Activated naive CD8-positive, alpha-beta T cell treated with anti-CD3 and anti-CD28 coated beads for 36 hours (primary cell): ENCODE data around the gene DNAAF2. TPM values are rescaled to one million over a fixed set of nuclear protein-coding genes. Genes with fewer than 3 reads are reported as not detected.
"Not testable (repeated sequence)": the region's sequence is repeated elsewhere in the genome, so short reads cannot be mapped to it uniquely, and the experiment has no call there.

Experiments used
- DNase-seq: peaks from one replicate; pipeline ENCODE4 v3.0.0; 2021
- H3K27ac Mint-ChIP-seq: one replicate; pipeline ENCODE4 v1.8.0; 2022; ENCODE audit warnings: mild to moderate bottlenecking, moderate library complexity, mixed read lengths
- H3K27me3 Mint-ChIP-seq: one replicate; pipeline ENCODE4 v1.8.0; 2022; ENCODE audit warnings: mild to moderate bottlenecking, mixed read lengths
- H3K36me3 Mint-ChIP-seq: one replicate; pipeline ENCODE4 v1.8.0; 2021; ENCODE audit warnings: mild to moderate bottlenecking, mixed read lengths
- H3K4me1 Mint-ChIP-seq: one replicate; pipeline ENCODE4 v1.8.0; 2021; ENCODE audit warnings: mixed read lengths
- H3K4me3 Mint-ChIP-seq: one replicate; pipeline ENCODE4 v1.8.0; 2022; ENCODE audit warnings: mild to moderate bottlenecking, moderate library complexity, mixed read lengths
- H3K9me3 Mint-ChIP-seq: one replicate; pipeline ENCODE4 v1.8.0; 2022; ENCODE audit warnings: mixed read lengths
- total RNA-seq, 2 experiments: library from RNA; stranded (reverse); gene quantifications; one replicate each; pipeline ENCODE4 v1.2.3, GENCODE V29; 2021

The DNAAF2 gene
- total RNA-seq, 2 experiments from 2014 or later: 15.5 to 15.6 TPM

DNA sequence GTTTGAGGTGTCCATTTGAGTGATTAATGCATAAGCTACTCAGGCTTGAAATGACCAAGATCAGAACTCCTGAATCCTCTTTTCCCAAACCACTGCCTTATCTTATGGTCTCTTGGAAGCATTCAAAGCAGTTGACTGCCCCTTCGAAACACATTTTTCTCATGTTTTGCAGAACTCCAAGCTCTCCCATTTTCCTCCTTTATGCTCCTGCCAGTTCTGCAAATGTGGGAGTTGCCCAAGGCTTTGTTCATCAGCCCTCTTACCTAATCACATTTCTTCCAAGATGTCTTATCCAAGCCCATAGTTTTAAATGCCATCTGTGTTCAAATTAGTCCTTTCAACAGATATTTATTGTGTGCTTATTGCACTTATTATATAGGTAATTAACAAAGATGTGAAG, 1.8 kb upstream of the DNAAF2 start:
- Mint-ChIP-seq H3K4me1 (peaks cover 46% of the 10 kb centered on the region), H3K27ac (peak overlapping the region; percentile 43), H3K4me3 (peak overlapping the region; percentile 71), H3K27me3 (no peaks in the 10 kb centered on the region), H3K9me3 (no peaks in the 10 kb centered on the region), H3K36me3 (peaks cover 61% of the 10 kb centered on the region)
- no peak for DNase-seq

GRCh38 chr14:49633640-49634546, 1.2 kb downstream of the DNAAF2 start:
- Mint-ChIP-seq H3K27ac (peak overlapping the region; percentile 95), H3K27me3 (no peaks in the 10 kb centered on the region), H3K4me1 (peaks cover 38% of the 10 kb centered on the region), H3K36me3 (peaks cover 64% of the 10 kb centered on the region), H3K4me3 (peak overlapping the region; percentile 98), H3K9me3 (no peaks in the 10 kb centered on the region)
- peak; percentile 96 for DNase-seq

DNA sequence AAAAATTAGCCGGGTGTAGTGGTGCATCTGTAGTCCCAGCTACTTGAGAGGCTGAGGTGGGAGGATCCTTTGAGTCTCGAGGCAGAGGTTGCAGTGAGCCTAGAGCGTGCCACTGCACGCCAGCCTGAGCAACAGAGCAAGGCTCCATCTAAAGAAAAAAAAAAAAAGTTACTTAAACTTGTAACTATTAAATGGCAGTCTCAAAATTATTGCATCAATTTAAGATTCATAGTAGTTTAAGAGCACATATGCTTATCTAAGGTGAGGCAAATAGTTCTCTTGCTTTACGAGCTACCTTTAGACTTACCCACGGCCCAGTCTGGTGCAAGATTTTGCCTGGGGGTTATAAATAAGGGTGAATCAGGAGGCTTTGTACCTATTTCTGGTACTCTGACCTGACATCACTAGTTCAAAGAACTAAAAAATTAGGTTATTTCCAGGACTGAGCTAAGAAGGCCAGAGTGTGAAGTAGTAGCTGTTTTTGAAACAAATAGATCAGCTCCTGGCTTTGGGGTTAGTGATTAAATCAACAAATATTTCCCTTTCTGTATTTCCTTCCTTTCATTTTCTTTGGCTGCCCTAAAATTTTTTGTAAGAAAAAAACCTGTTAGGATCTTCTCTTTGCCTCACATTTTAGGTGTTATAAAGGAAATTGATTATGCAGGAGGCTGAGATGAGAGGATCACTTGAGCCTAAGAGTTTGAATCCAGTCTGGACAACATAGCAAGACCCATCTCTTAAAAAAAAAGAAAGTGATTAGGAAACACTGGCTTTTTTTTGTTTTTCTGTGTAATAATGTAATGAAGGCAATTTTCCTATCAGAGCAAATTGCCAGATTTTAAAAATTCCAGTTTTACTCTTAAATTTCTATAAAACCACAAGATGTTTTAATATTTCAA, 10.9 kb downstream of the DNAAF2 start:
- Mint-ChIP-seq H3K4me1 (peaks cover 42% of the 10 kb centered on the region), H3K27me3 (no peaks in the 10 kb centered on the region), H3K36me3 (peaks cover 42% of the 10 kb centered on the region), H3K27ac (peak overlapping the region; percentile 70), H3K4me3 (peak overlapping the region; percentile 95), H3K9me3 (no peaks in the 10 kb centered on the region)
- DNase-seq: no peak

- Mint-ChIP-seq H3K27me3 (no peaks in the 10 kb centered on the region), H3K27ac (peak overlapping the region; percentile 70), H3K36me3 (peaks cover 47% of the 10 kb centered on the region), H3K4me1 (peaks cover 45% of the 10 kb centered on the region), H3K4me3 (peak overlapping the region; percentile 95), H3K9me3 (no peaks in the 10 kb centered on the region)
- DNase-seq: no peak
Measured at GRCh38 chr14:49623387-49623786, 11.7 kb downstream of the DNAAF2 start.

GRCh38 chr14:49622022-49622607, 12.9 kb downstream of the DNAAF2 start:
- DNase-seq: no peak
- peaks cover 50% of the 10 kb centered on the region for H3K4me1 Mint-ChIP-seq
- no peaks in the 10 kb centered on the region for H3K9me3 Mint-ChIP-seq
- H3K4me3 Mint-ChIP-seq: peak overlapping the region; percentile 95
- peak overlapping the region; percentile 97 for H3K27ac Mint-ChIP-seq
- no peaks in the 10 kb centered on the region for H3K27me3 Mint-ChIP-seq
- H3K36me3 Mint-ChIP-seq: peaks cover 53% of the 10 kb centered on the region

- H3K4me1 Mint-ChIP-seq: peaks cover 51% of the 10 kb centered on the region
Measured at GRCh38 chr14:49621114-49621881, 13.7 kb downstream of the DNAAF2 start.

GRCh38 chr14:49620182-49621113, 14.6 kb downstream of the DNAAF2 start, which contains the start of the genes MGAT2 and RPL36AL:
Gene MGAT2, plus strand, starts transcription at chr14:49620799. Its CDS starts 470 bp downstream, at chr14:49621269.
Gene RPL36AL, minus strand, starts transcription at chr14:49620626. Its CDS starts 1,522 bp downstream, at chr14:49619104.
- Mint-ChIP-seq H3K4me1 (peaks cover 50% of the 10 kb centered on the region), H3K4me3 (peak within 1 kb of the TSS; percentile 95), H3K27ac (peak within 1 kb of the TSS; percentile 97), H3K9me3 (no peaks in the 10 kb centered on the region), H3K27me3 (no peaks in the 10 kb centered on the region), H3K36me3 (peaks cover 54% of the 10 kb centered on the region)
- DNase-seq: peak; percentile 95

More at GRCh38 chr14:49621114-49621881, 13.7 kb downstream of the DNAAF2 start:
- no peaks in the 10 kb centered on the region for H3K9me3 Mint-ChIP-seq
- H3K27me3 Mint-ChIP-seq: no peaks in the 10 kb centered on the region
- H3K36me3 Mint-ChIP-seq: peaks cover 52% of the 10 kb centered on the region
- H3K4me3 Mint-ChIP-seq: peak overlapping the region; percentile 95
- H3K27ac Mint-ChIP-seq: peak overlapping the region; percentile 97
- peak; percentile 73 for DNase-seq

DNA sequence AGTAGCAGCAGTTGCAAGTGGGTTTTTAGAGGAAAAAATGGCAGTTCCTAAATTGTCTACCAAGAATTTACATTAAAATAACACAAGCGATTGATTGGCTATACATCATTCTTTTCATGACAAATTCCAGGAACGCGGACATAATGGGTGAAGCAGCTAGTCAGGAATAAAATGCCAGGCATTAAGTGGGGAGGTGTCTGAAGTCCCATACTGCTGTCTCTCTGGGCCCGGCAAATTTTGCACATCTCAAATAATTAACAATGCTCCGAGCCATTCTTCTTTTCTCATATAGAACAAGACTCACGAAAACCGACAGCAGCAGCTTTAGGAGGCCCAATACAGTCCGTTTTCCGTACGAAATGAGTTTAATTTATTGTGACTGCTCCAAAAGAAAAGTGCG, 15.3 kb downstream of the DNAAF2 start:
- Mint-ChIP-seq H3K36me3 (peaks cover 52% of the 10 kb centered on the region), H3K27me3 (no peaks in the 10 kb centered on the region), H3K4me1 (peaks cover 50% of the 10 kb centered on the region)

DNA sequence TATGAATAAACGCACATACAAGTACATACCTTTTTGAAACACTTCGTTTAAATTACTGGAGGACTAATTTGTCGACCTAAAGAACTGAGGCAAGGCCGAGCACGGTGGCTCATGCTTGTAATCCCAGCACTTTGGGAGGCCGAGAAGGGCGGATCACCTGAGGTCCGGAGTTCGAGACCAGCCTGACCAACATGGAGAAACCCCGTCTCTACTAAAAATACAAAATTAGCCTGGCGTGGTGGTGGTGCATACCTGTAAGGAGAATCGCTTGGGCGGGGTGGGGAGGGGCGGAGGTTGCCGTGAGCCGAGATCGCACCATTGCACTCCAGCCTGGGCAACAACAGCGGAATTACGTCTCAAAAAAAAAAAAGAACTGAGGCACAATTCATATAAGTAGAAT, 15.8 kb downstream of the DNAAF2 start:
- Mint-ChIP-seq H3K27ac (peak overlapping the region; percentile 97), H3K4me1 (peaks cover 48% of the 10 kb centered on the region), H3K36me3 (peaks cover 50% of the 10 kb centered on the region), H3K4me3 (peak overlapping the region; percentile 95)
- not testable (repeated sequence) for DNase-seq, H3K9me3 Mint-ChIP-seq, H3K27me3 Mint-ChIP-seq

More for the DNA sequence above, 15.3 kb downstream of the DNAAF2 start:
- Mint-ChIP-seq H3K9me3 (no peaks in the 10 kb centered on the region), H3K27ac (peak overlapping the region; percentile 97), H3K4me3 (peak overlapping the region; percentile 95)
- DNase-seq: no peak

DNA sequence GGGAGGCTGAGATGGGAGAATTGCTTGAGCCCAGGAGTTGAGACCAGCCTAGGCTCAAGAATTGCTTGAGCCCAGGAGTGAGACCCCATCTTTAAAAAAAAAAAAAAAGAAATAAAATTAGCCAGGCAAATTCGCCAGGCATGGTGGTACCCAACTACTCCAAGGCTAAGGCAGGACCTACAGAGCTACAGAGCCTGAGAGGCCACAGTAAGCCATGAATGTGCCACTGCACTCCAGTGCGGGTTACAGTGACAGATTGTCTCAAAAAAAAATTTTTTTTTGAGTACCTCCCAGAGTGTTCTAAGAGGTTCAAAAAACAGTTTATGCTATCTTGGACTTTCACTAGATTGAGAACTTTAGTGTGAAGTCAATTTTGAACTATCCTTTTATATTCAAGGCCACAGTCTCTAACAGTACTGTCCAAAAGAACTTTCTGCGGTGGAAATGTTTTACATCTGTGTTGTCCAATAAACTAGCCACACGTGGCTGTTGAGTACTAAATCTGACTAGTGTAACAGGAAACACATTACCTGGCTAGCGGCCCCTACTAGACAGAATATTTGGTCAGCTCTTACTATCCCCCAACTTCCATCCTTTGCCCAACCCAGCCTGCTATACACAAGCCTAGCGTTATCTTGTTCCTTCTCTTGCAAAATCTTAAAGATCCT, 17.1 kb downstream of the DNAAF2 start:
- Mint-ChIP-seq H3K9me3 (no peaks in the 10 kb centered on the region), H3K4me3 (no peak overlapping the region)
- DNase-seq: no peak

DNA sequence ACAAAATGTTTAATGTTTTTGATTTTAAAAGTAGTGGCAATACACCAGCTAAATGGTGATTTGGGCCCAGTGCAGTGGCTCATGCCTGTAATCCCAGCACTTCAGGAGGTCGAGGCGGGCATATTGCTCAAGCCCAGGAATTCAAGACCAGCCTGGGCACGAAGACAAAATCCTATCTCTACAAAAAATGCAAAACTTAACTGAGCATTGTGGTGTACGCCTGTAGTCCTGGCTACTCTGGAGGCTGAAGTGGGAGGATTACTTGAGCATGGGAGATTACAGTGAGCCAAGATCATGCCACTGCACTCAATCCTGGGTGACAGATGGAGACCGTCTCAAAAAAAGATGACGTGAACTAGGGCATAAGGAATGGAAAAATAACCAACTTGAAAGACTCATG, 19.3 kb downstream of the DNAAF2 start:
- no peaks in the 10 kb centered on the region for H3K27me3 Mint-ChIP-seq
- H3K36me3 Mint-ChIP-seq: peaks cover 40% of the 10 kb centered on the region
- H3K27ac Mint-ChIP-seq: peak overlapping the region; percentile 56
- DNase-seq: no peak
- H3K4me1 Mint-ChIP-seq: peaks cover 26% of the 10 kb centered on the region
- H3K9me3 Mint-ChIP-seq: no peaks in the 10 kb centered on the region
- H3K4me3 Mint-ChIP-seq: no peak overlapping the region

More for the DNA sequence above, 17.1 kb downstream of the DNAAF2 start:
- Mint-ChIP-seq H3K27ac (peak overlapping the region; percentile 54), H3K36me3 (peaks cover 48% of the 10 kb centered on the region), H3K4me1 (peaks cover 35% of the 10 kb centered on the region), H3K27me3 (no peaks in the 10 kb centered on the region)

DNA sequence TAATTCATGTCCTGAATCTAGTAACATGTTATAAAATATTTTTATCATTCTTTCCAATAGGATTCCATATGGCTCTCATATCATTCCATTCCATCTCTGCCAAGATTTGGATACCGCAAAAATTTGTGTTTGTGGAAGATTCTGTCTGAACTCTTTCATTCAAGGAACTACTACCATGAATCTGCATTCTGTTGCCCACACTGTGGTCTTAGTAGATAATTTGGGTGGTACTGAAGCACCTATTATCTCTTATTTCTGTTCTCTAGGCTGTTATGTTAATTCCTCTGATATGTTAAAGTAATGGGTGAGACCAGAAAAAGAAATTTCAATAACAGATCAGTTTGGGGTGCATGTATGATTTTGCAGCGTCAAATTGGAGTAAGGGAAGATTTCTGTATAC, 20.8 kb downstream of the DNAAF2 start:
- DNase-seq: no peak
- no peaks in the 10 kb centered on the region for H3K9me3 Mint-ChIP-seq
- H3K36me3 Mint-ChIP-seq: peaks cover 34% of the 10 kb centered on the region
- H3K27ac Mint-ChIP-seq: no peak overlapping the region
- H3K4me3 Mint-ChIP-seq: no peak overlapping the region
- peaks cover 26% of the 10 kb centered on the region for H3K4me1 Mint-ChIP-seq
- H3K27me3 Mint-ChIP-seq: no peaks in the 10 kb centered on the region

- Mint-ChIP-seq H3K9me3 (no peaks in the 10 kb centered on the region), H3K4me1 (peaks cover 14% of the 10 kb centered on the region), H3K4me3 (no peak overlapping the region), H3K27ac (no peak overlapping the region), H3K27me3 (no peaks in the 10 kb centered on the region), H3K36me3 (peaks cover 23% of the 10 kb centered on the region)
- DNase-seq: no peak
Measured at GRCh38 chr14:49612671-49613070, 22.4 kb downstream of the DNAAF2 start.
